RWPE2 (cell line): ENCODE measurements around the gene NAA80.
"Not testable (repeated sequence)": the region's sequence is repeated elsewhere in the genome, so short reads cannot be mapped to it uniquely, and the experiment has no call there.

Source experiments
- ATAC-seq: fragments of 200-7000 bp; cut with Tn5 transposase; 3 replicates; pipeline ENCODE4 v1.9.1; 2021; ENCODE audit warnings: low read depth
- DNase-seq: peaks from one replicate; pipeline ENCODE4 v3.0.0-alpha.2; 2020; ENCODE audit warnings: low spot score
- H3K27ac ChIP-seq: fragments of 450-650 bp; 2 replicates; pipeline ENCODE4 v1.5.1; 2017; ENCODE audit warnings: mild to moderate bottlenecking; ENCODE audit not compliant: poor library complexity, severe bottlenecking
- H3K27me3 ChIP-seq: fragments of 250-450 bp; sonication (Bioruptor Pico); 2 replicates; pipeline ENCODE4 v1.5.1; 2021; ENCODE audit warnings: mild to moderate bottlenecking, moderate library complexity; ENCODE audit not compliant: insufficient read depth, poor library complexity, severe bottlenecking
- H3K36me3 ChIP-seq: fragments of 250-450 bp; sonication (Bioruptor Pico); 2 replicates; pipeline ENCODE4 v1.5.1; 2020; ENCODE audit warnings: low read depth, mild to moderate bottlenecking, moderate library complexity
- H3K4me1 ChIP-seq: fragments of 250-450 bp; sonication (Bioruptor Pico); 2 replicates; pipeline ENCODE4 v1.5.1; 2021; ENCODE audit warnings: mild to moderate bottlenecking, moderate library complexity; ENCODE audit not compliant: insufficient read depth, poor library complexity, severe bottlenecking
- H3K4me3 ChIP-seq: fragments of 250-450 bp; sonication (Bioruptor Pico); 2 replicates; pipeline ENCODE4 v1.5.1; 2021; ENCODE audit warnings: mild to moderate bottlenecking, moderate library complexity; ENCODE audit not compliant: severe bottlenecking
- H3K9me3 ChIP-seq: fragments of 250-450 bp; sonication (Bioruptor Pico); 2 replicates; pipeline ENCODE4 v1.5.1; 2021; ENCODE audit warnings: mild to moderate bottlenecking, moderate library complexity; ENCODE audit not compliant: severe bottlenecking
- TF ChIP-seq, protein P1 (sequence below): fragments of 450-650 bp; IDR thresholded peaks from one replicate; pipeline ENCODE4 v1.5.1; 2017; ENCODE audit warnings: mild to moderate bottlenecking, moderate library complexity; ENCODE audit not compliant: poor library complexity, severe bottlenecking

The NAA80 gene

DNA sequence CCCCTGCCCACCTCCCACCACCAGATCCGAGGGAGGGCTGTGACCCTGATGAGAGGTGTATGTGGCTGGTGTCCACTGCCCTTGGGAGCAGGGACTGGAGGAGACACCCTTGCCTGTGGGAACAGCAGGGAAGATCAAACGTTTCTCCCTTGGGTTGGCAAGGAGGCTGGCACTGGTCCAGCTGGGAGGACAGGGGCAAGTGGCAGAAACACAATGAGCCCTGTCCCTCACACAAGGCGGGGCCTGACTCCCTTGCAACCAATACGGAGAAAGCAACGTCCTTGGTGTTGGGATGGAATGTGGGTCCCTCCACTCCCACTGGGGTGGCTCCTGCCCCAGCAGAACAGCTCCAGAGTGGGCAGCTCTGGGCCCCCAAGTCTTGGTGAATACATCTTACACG lies 18.1 kb upstream of the NAA80 start:
- no peaks in the 10 kb centered on the region for H3K9me3 ChIP-seq
- TF ChIP-seq, protein P1, sequence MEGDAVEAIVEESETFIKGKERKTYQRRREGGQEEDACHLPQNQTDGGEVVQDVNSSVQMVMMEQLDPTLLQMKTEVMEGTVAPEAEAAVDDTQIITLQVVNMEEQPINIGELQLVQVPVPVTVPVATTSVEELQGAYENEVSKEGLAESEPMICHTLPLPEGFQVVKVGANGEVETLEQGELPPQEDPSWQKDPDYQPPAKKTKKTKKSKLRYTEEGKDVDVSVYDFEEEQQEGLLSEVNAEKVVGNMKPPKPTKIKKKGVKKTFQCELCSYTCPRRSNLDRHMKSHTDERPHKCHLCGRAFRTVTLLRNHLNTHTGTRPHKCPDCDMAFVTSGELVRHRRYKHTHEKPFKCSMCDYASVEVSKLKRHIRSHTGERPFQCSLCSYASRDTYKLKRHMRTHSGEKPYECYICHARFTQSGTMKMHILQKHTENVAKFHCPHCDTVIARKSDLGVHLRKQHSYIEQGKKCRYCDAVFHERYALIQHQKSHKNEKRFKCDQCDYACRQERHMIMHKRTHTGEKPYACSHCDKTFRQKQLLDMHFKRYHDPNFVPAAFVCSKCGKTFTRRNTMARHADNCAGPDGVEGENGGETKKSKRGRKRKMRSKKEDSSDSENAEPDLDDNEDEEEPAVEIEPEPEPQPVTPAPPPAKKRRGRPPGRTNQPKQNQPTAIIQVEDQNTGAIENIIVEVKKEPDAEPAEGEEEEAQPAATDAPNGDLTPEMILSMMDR = no peak
- ATAC-seq (no peak), DNase-seq (peak; percentile 73)
- peaks cover 36% of the 10 kb centered on the region for H3K36me3 ChIP-seq
- H3K4me3 ChIP-seq = no peak overlapping the region
- H3K27ac ChIP-seq = peak overlapping the region; percentile 87
- H3K27me3 ChIP-seq = no peaks in the 10 kb centered on the region
- H3K4me1 ChIP-seq = peaks cover 19% of the 10 kb centered on the region

DNA sequence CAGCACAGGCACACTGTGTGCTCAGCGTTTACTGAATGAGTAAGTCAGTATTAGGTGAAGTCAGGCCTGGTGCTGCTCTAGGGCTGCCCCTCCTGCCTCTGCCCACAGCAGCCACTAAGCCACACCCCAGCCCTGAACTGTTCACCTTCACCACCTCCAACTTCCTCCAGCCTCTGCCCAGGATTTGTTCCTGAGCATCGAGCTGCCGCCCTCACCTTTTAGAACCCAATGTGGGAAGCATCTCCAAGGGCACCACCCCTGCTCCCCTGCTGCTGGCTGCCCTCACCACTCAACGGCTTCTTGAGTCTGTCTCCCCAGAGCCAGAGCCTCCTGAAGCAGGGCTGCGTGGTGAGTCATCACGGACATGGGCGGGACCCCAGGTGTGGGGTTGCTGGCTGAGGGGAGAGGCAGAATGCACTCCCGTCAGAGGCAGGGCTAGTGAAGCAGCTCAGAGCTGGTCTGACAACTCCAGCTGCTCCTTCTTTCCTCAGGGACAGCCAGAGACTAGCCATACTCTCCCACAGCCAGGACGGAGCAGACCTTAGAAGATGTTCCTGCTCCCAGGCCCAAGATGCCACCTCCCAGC lies 17.5 kb upstream of the NAA80 start:
- H3K4me3 ChIP-seq = no peak overlapping the region
- H3K27me3 ChIP-seq = no peaks in the 10 kb centered on the region
- DNase-seq = peak; percentile 99
- peak overlapping the region; percentile 87 for H3K27ac ChIP-seq
- H3K36me3 ChIP-seq = peaks cover 36% of the 10 kb centered on the region
- TF ChIP-seq, protein P1 = no peak
- peak; percentile 88 for ATAC-seq
- peaks cover 19% of the 10 kb centered on the region for H3K4me1 ChIP-seq
- no peaks in the 10 kb centered on the region for H3K9me3 ChIP-seq

DNA sequence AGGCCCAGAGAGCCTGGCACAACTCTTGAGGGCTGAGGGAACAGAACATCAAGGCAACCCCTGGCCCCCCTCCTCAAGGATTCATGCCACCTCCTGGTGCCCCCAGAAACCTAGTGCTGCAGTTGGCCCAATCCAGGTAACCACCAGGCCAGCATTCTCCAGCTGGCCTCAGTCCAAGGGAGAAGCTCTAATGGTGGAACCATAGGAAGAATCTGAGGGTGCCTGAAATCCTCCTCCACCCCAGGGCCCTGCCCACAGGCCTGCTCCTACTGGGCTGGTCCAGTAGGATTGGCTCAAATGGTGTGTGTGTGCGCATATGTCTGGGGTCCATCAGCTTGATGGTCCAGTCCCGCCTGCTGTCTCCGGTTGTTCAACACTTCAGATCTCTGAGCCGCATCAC lies 15.6 kb upstream of the NAA80 start:
- Histone ChIP-seq H3K36me3 (peaks cover 35% of the 10 kb centered on the region), H3K9me3 (no peaks in the 10 kb centered on the region), H3K4me1 (peaks cover 24% of the 10 kb centered on the region), H3K4me3 (no peak overlapping the region), H3K27me3 (no peaks in the 10 kb centered on the region), H3K27ac (peak overlapping the region; percentile 87)
- DNase-seq (peak; percentile 37), ATAC-seq (no peak)
- TF ChIP-seq, protein P1 = no peak

DNA sequence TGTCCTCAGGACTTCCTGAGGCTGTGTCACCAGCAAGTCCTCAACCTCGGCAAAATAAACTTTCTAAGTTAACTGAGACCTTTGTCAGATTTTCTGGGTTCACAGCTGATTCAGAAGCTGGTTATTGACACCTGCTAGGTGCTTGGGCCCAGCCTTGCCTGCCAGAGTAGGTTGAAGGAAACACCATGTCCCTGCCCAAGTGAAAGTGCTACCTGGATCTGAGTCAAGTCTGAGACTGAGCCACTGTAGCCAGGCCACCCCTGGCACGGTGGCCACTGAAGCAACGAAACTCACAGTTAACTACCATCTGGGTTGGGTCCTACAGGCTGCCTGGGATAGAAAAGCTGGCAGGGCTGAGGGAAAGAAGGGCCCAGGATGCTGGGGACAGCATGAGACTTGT lies 15.1 kb upstream of the NAA80 start:
- H3K4me1 ChIP-seq = peaks cover 29% of the 10 kb centered on the region
- peak overlapping the region; percentile 5 for H3K27ac ChIP-seq
- ATAC-seq = no peak
- TF ChIP-seq, protein P1 = no peak
- no peaks in the 10 kb centered on the region for H3K9me3 ChIP-seq
- DNase-seq = no peak
- no peak overlapping the region for H3K4me3 ChIP-seq
- H3K27me3 ChIP-seq = no peaks in the 10 kb centered on the region
- H3K36me3 ChIP-seq = peaks cover 30% of the 10 kb centered on the region

DNA sequence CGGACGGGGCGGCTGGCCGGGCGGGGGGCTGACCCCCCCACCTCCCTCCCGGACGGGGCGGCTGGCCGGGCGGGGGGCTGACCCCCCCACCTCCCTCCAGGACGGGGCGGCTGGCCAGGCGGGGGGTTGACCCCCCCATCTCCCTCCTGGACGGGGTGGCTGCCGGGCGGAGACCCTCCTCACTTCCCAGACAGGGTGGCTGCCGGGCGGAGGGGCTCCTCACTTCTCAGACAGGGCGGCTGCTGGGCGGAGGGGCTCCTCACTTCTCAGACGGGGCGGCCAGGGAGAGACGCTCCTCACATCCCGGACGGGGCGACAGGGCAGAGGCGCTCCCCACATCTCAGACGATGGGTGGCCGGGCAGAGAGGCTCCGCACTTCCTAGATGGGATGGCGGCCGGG lies 12.8 kb upstream of the NAA80 start:
- H3K4me1 ChIP-seq = peaks cover 18% of the 10 kb centered on the region
- ATAC-seq, DNase-seq, H3K27me3 ChIP-seq, H3K27ac ChIP-seq, H3K4me3 ChIP-seq: not testable (repeated sequence)
- peaks cover 18% of the 10 kb centered on the region for H3K9me3 ChIP-seq
- peaks cover 11% of the 10 kb centered on the region; the same call in 1 of the 2 replicates for H3K36me3 ChIP-seq
